Lower leg skin (tissue), 4 donors: ENCODE results near the gene SI. TPM values are rescaled to one million over a fixed set of nuclear protein-coding genes. Genes with fewer than 3 reads are reported as not detected.

Experiments used
- DNase-seq, 2 donors: peaks; one replicate each; pipeline ENCODE4 v3.0.0-alpha.2; 2019; ENCODE audit warnings: low spot score in 2 of 2
- H3K4me3 ChIP-seq: fragments of 200-600 bp; sonication (generic); 2 replicates; pipeline ENCODE4 v1.5.1; 2017; ENCODE audit warnings: mild to moderate bottlenecking, low read depth; ENCODE audit not compliant: poor library complexity, severe bottlenecking
- POLR2A ChIP-seq, 2 donors: fragments of 450-650 bp; IDR thresholded peaks; one replicate each; pipeline ENCODE4 v1.6.1; 2016 to 2017; ENCODE audit warnings: antibody characterized with exemption in 2 of 2, mild to moderate bottlenecking in 1 of 2, moderate library complexity in 1 of 2
- WGBS, 2 donors: methylation state at CpG; one replicate each; pipeline ENCODE4 v1.1.5; 2018; 5-methylcytosine and 5-hydroxymethylcytosine counted together
- intact Hi-C: fragments of 100-400 bp; cut with DNase I; formaldehyde crosslinking; loops from one replicate; pipeline ENCODE4 v1.15.0; 2023; ENCODE audit warnings: low total_unique reads
- total RNA-seq, 4 donors: library from RNA; depleted of rRNA; stranded (reverse); fragments of >200 nt; gene quantifications; one replicate each; pipeline ENCODE4 v1.1.0, GENCODE V29; 2016
- TF ChIP-seq, protein P1 (sequence below), 3 donors: fragments of 450-650 bp; IDR thresholded peaks; one replicate each; pipeline ENCODE4 v1.5.1; 2016; ENCODE audit warnings: antibody characterized with exemption in 3 of 3, mild to moderate bottlenecking in 3 of 3, moderate library complexity in 2 of 3

SI gene
- total RNA-seq, 4 donors from 2014 or later: not detected

DNA sequence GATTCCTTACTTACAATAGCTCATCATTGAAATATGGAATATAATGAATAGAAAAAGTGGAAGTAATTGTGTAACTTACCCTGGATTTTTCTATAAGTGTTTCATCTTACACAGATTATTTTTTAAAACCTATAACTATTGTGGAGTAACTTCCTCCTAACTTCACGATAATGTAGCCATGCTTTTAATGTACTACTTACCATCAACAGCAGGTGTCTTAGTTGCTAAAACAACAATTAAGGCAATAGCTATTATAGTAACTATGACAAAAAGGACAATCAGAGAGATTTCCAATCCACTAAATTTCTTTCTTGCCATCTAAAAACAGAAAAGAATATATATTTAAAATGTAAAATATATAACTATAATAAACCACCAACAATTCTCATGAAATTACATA, 2.6 kb downstream of the SI start:
- intact Hi-C loops: no loop called here
- WGBS, 2 donors: 63 to 67% methylated on average over 1 of the region's 1 CpG
- DNase-seq: no peak
- TF ChIP-seq POLR2A (IDR thresholded peaks at IDR 0.05): no peak
- TF ChIP-seq, protein P1, sequence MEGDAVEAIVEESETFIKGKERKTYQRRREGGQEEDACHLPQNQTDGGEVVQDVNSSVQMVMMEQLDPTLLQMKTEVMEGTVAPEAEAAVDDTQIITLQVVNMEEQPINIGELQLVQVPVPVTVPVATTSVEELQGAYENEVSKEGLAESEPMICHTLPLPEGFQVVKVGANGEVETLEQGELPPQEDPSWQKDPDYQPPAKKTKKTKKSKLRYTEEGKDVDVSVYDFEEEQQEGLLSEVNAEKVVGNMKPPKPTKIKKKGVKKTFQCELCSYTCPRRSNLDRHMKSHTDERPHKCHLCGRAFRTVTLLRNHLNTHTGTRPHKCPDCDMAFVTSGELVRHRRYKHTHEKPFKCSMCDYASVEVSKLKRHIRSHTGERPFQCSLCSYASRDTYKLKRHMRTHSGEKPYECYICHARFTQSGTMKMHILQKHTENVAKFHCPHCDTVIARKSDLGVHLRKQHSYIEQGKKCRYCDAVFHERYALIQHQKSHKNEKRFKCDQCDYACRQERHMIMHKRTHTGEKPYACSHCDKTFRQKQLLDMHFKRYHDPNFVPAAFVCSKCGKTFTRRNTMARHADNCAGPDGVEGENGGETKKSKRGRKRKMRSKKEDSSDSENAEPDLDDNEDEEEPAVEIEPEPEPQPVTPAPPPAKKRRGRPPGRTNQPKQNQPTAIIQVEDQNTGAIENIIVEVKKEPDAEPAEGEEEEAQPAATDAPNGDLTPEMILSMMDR (IDR thresholded peaks at IDR 0.05): no peak
- H3K4me3 ChIP-seq: no peak overlapping the region

DNA sequence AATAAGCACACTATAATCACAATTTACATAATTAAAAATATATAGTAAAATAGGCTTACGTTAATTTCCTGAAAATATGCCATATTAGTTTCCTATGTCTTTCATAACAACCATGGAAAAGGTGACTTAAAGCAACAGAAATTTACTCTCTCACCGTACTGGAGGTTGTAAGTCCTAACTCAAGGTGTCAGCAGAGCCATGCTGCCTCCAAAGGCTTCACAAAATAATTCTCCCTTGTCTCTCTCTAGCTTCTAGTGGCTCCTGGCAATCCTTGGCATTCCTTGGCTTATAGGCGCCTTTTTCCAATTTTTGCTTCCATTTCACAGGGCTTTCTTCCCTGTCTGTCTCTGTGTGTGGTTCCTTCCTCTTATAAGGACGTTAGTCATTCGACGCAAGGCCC, 7.6 kb downstream of the SI start:
- no peak overlapping the region for H3K4me3 ChIP-seq
- DNase-seq: no peak
- 71 to 75% methylated on average over 6 of the region's 6 CpGs for WGBS, 2 donors
- no peak for TF ChIP-seq POLR2A (IDR thresholded peaks at IDR 0.05)
- TF ChIP-seq, protein P1 (IDR thresholded peaks at IDR 0.05): no peak
- intact Hi-C loops: no loop called here

DNA sequence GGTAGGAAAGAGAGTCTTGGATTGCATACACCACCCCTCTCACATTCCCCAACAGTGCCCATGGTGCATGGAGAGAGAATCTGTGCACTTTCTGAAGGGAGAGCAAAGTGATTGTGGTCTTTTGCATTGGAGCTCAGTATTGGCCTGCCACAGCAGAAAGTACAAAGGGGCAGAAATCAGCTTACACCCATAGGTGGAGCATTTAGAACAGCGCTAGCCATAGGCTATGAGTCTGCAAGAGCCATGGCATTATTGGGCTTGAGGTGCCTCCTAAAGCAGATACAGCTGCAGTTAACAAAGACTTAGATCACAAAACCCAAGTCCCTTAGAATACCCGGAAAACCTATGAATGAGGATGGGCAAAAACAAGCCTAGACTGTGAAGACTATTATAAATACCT, 21.8 kb downstream of the SI start:
- intact Hi-C loops: no loop called here
- H3K4me3 ChIP-seq: no peak overlapping the region
- TF ChIP-seq POLR2A (IDR thresholded peaks at IDR 0.05): no peak
- TF ChIP-seq, protein P1 (IDR thresholded peaks at IDR 0.05): no peak
- DNase-seq: no peak
- 91 to 95% methylated on average over 2 of the region's 2 CpGs for WGBS, 2 donors

DNA sequence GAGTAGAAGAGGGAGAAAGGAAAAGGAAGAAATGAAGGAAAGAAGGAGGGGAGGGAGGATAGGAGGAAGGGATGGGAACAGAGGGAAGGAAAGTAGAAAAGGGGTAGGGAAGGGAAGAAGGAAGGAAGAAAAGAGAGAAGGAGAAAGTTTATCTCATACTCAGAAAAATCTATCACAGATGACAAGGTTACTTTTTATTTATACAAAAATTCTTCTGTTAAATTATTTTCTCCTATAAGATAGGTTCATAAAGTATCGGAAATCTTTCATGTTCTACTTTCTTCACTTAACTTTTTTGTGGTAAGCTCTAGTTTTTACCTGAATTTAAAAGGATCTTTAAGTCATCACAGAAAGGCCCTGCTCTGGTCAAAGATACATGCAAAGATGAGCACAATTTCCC, 38.1 kb downstream of the SI start:
- DNase-seq: no peak
- TF ChIP-seq, protein P1 (IDR thresholded peaks at IDR 0.05): no peak
- TF ChIP-seq POLR2A (IDR thresholded peaks at IDR 0.05): no peak
- WGBS, 2 donors: 97 to 100% methylated on average over 1 of the region's 1 CpG
- no peak overlapping the region for H3K4me3 ChIP-seq
- intact Hi-C loops: no loop called here

DNA sequence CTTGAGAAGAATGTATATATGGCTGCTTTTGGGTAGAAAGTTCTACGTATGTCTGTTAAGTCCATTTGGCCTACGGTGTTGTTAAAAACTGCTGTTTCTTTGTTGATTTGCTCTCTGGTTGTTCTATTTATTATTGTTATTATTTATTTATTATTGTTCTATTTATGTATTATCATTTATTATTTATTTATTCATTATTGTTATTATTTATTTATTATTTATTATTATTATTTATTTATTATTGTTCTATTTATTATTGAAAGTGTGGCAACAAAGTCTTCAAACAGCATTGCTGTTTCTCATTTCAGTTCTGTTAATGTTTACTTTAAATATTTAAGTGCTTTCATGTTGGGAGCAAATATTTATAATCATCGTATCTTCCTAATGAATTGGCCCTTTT, 66.7 kb downstream of the SI start:
- H3K4me3 ChIP-seq: no peak overlapping the region
- no peak for DNase-seq
- intact Hi-C loops: no loop called here
- no peak for TF ChIP-seq POLR2A (IDR thresholded peaks at IDR 0.05)
- TF ChIP-seq, protein P1 (IDR thresholded peaks at IDR 0.05): no peak
- 93 to 94% methylated on average over 3 of the region's 3 CpGs for WGBS, 2 donors

DNA sequence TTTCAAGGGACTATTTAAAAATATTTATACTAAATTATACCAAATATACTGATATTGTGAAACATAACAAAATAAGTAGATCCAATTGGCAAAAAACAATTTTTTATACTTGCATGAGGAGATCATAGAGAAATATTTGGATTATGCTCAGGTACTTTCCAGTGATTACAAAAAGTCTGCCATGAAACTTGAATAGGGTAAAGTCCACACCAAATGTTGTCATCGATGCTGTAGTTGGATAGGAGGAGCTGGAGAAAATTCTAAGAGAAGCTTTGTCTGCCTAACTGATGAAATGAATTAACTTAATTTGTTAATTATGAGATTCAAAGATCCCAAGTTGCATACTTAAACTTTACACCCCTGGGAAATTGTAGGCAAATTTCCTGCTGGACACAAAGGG, 93.3 kb downstream of the SI start:
- H3K4me3 ChIP-seq: no peak overlapping the region
- 46% methylated on average over 1 of the region's 1 CpG for WGBS, 2 donors
- TF ChIP-seq, protein P1 (IDR thresholded peaks at IDR 0.05): no peak
- TF ChIP-seq POLR2A (IDR thresholded peaks at IDR 0.05): no peak
- intact Hi-C loops: no loop called here
- DNase-seq: no peak
